HCT116 (cell line): ENCODE data around the gene MKRN3. TPM values are rescaled to one million over a fixed set of nuclear protein-coding genes. Genes with fewer than 3 reads are reported as not detected.

ENCODE experiments used
- ATAC-seq: fragments of 200-7000 bp; cut with Tn5 transposase; 2 replicates; pipeline ENCODE4 v1.9.1; 2020; ENCODE audit warnings: mild to moderate bottlenecking, moderate library complexity
- BruUV-seq: library from RNA; stranded (reverse); fragments of 400-500 nt; replicated peaks from 2 replicates; lab custom pipeline; 2021; lab: Mats Ljungman, UMichigan
- CTCF ChIA-PET: fragments of 300-600 bp; sonication (Branson Sonifier 250); formaldehyde crosslinking; loops from one replicate; lab custom pipeline; 2021; ENCODE audit warnings: antibody characterized with exemption; lab: Charles Lee
- POLR2A ChIA-PET: fragments of 300-600, 350-600 bp; sonication (Branson Sonifier 250); formaldehyde crosslinking; loops from one replicate; lab custom pipeline; 2021; ENCODE audit warnings: antibody characterized with exemption; lab: Charles Lee
- RAD21 ChIA-PET, 2 experiments: fragments of 300-600 bp; sonication (Branson Sonifier 250); formaldehyde crosslinking; loops; one replicate each; lab custom pipeline; 2023; ENCODE audit warnings: low total read pairs in 2 of 2; ENCODE audit not compliant: uncharacterized antibody in 2 of 2, unreplicated experiment in 2 of 2, low non-redundant PET in 1 of 2; lab: Charles Lee
- DNase-seq: peaks from one replicate; pipeline ENCODE4 v3.0.0-alpha.2; 2010; ENCODE audit warnings: low read depth, low spot score
- H2AFZ ChIP-seq: fragments of 200-600 bp; shearing (Covaris generic), sonication (generic); 2 replicates; pipeline ENCODE4 v1.6.1; 2017; ENCODE audit warnings: low read depth, mixed run types, mixed read lengths, antibody characterized with exemption, low read length; ENCODE audit not compliant: poor library complexity, severe bottlenecking
- H3K27ac ChIP-seq: 2 replicates; pipeline ENCODE4 v1.5.1; 2012; ENCODE audit warnings: low read depth, low read length
- H3K27me3 ChIP-seq: fragments of 200-600 bp; sonication (generic); 2 replicates; pipeline ENCODE4 v1.6.1; 2016; ENCODE audit warnings: mixed run types, low read length, mixed read lengths; ENCODE audit not compliant: insufficient read depth
- H3K36me3 ChIP-seq, 2 experiments: fragments of 200-500 bp in 1 of 2; fragments of 200-600 bp in 1 of 2; sonication (Bioruptor generic) in 1 of 2; sonication (generic) in 1 of 2; 2 replicates each; pipeline versions ENCODE4 v1.5.1 to v1.6.1; 2014 to 2016; ENCODE audit warnings: low read length in 2 of 2, inconsistent platforms in 1 of 2, mixed read lengths in 1 of 2, mixed run types in 1 of 2; ENCODE audit not compliant: insufficient read depth in 2 of 2, control insufficient read depth in 1 of 2
- H3K4me1 ChIP-seq, 2 experiments: fragments of 200-600 bp in 1 of 2; sonication (generic) in 1 of 2; 2 replicates each; pipeline versions ENCODE4 v1.5.1 to v1.6.1; 2012 to 2017; ENCODE audit warnings: low read length in 2 of 2, inconsistent platforms in 1 of 2, mild to moderate bottlenecking in 1 of 2, mixed read lengths in 1 of 2, mixed run types in 1 of 2, moderate library complexity in 1 of 2; ENCODE audit not compliant: insufficient read depth in 2 of 2, control insufficient read depth in 1 of 2
- H3K4me2 ChIP-seq: fragments of 200-600 bp; sonication (generic); 2 replicates; pipeline ENCODE4 v1.6.1; 2017; ENCODE audit warnings: mixed run types, low read length, mixed read lengths
- H3K4me3 ChIP-seq, 2 experiments: fragments of 200-600 bp in 1 of 2; sonication (generic) in 1 of 2; replicated peaks in 1 of 2; 2 replicates each; pipeline ENCODE4 v1.5.1; 2011 to 2016; ENCODE audit warnings: low read length in 2 of 2, control low read depth in 1 of 2, low read depth in 1 of 2, mild to moderate bottlenecking in 1 of 2, mixed read lengths in 1 of 2, mixed run types in 1 of 2
- H3K79me2 ChIP-seq: fragments of 200-600 bp; sonication (generic); 2 replicates; pipeline ENCODE4 v1.6.1; 2017; ENCODE audit warnings: mild to moderate bottlenecking, mixed run types, low read length, moderate library complexity, mixed read lengths; ENCODE audit not compliant: insufficient read depth
- H3K9ac ChIP-seq: fragments of 200-600 bp; sonication (generic); 2 replicates; pipeline ENCODE4 v1.6.1; 2016; ENCODE audit warnings: low read length, mixed read lengths
- H3K9me2 ChIP-seq: fragments of 200-600 bp; sonication (generic), shearing (Covaris generic); 2 replicates; pipeline ENCODE4 v1.6.1; 2017; ENCODE audit warnings: mixed run types, mild to moderate bottlenecking, moderate library complexity; ENCODE audit not compliant: insufficient read depth
- H3K9me3 ChIP-seq, 2 experiments: fragments of 200-500 bp in 1 of 2; fragments of 200-600 bp in 1 of 2; sonication (Bioruptor generic) in 1 of 2; sonication (generic) in 1 of 2; 2 replicates each; pipeline ENCODE4 v1.6.1; 2014 to 2017; ENCODE audit warnings: low read length in 2 of 2, mixed read lengths in 2 of 2, inconsistent platforms in 1 of 2, low read depth in 1 of 2, mild to moderate bottlenecking in 1 of 2, mixed run types in 1 of 2, moderate library complexity in 1 of 2; ENCODE audit not compliant: control insufficient read depth in 1 of 2, insufficient read depth in 1 of 2
- H4K20me1 ChIP-seq: fragments of 200-600 bp; sonication (generic), shearing (Covaris generic); 2 replicates; pipeline ENCODE4 v1.6.1; 2017; ENCODE audit warnings: mixed run types, mild to moderate bottlenecking, moderate library complexity; ENCODE audit not compliant: insufficient read depth
- CBX3 ChIP-seq: IDR thresholded peaks from 2 replicates; pipeline ENCODE4 v1.6.1; 2012; ENCODE audit warnings: low read depth
- CEBPB ChIP-seq: IDR thresholded peaks from 2 replicates; pipeline ENCODE4 v1.6.1; 2012; ENCODE audit warnings: low read depth
- CTCF ChIP-seq, 3 experiments: fragments of 200-600 bp in 1 of 3; sonication (generic) in 1 of 3; IDR thresholded peaks in 2 of 3; conservative IDR thresholded peaks in 1 of 3; 2 replicates each; pipeline ENCODE4 v1.5.1; 2012 to 2017; ENCODE audit warnings: low read depth in 2 of 3, low read length in 2 of 3, antibody characterized with exemption in 1 of 3, borderline replicate concordance in 1 of 3, control low read depth in 1 of 3, mild to moderate bottlenecking in 1 of 3, mixed read lengths in 1 of 3, mixed run types in 1 of 3, moderate library complexity in 1 of 3; ENCODE audit not compliant: insufficient read depth in 1 of 3
- EGR1 ChIP-seq: IDR thresholded peaks from 2 replicates; pipeline ENCODE4 v1.6.1; 2012; ENCODE audit warnings: low read depth
- ELF1 ChIP-seq: IDR thresholded peaks from 2 replicates; pipeline ENCODE4 v1.6.1; 2012; ENCODE audit warnings: low read depth, borderline replicate concordance
- EZH2 ChIP-seq: fragments of 200-600 bp; sonication (generic); IDR thresholded peaks from 2 replicates; pipeline ENCODE4 v1.6.1; 2017; ENCODE audit warnings: antibody characterized with exemption, mixed run types
- FOSL1 ChIP-seq: IDR thresholded peaks from 2 replicates; pipeline ENCODE4 v1.6.1; 2012; ENCODE audit warnings: low read depth
- JUND ChIP-seq: IDR thresholded peaks from 2 replicates; pipeline ENCODE4 v1.6.1; 2012
- MAX ChIP-seq: IDR thresholded peaks from 2 replicates; pipeline ENCODE4 v1.6.1; 2012
- POLR2A ChIP-seq: IDR thresholded peaks from 2 replicates; pipeline ENCODE4 v1.7.0; 2011; ENCODE audit warnings: borderline replicate concordance; ENCODE audit not compliant: insufficient read depth, insufficient read length; ENCODE audit errors: extremely low read depth
- POLR2AphosphoS5 ChIP-seq: IDR thresholded peaks from 2 replicates; pipeline ENCODE4 v1.6.1; 2011; ENCODE audit warnings: mild to moderate bottlenecking, low read depth, low read length, moderate library complexity
- RAD21 ChIP-seq: IDR thresholded peaks from 2 replicates; pipeline ENCODE4 v1.6.1; 2012; ENCODE audit warnings: low read depth, mild to moderate bottlenecking
- REST ChIP-seq: IDR thresholded peaks from 2 replicates; pipeline ENCODE4 v1.6.1; 2012; ENCODE audit warnings: low read depth
- SIN3A ChIP-seq: IDR thresholded peaks from 2 replicates; pipeline ENCODE4 v1.6.1; 2012; ENCODE audit warnings: low read depth
- SP1 ChIP-seq: IDR thresholded peaks from 2 replicates; pipeline ENCODE4 v1.6.1; 2012; ENCODE audit warnings: low read depth
- TCF7L2 ChIP-seq: IDR thresholded peaks from 2 replicates; pipeline ENCODE4 v1.7.0; 2011; ENCODE audit warnings: borderline replicate concordance, inconsistent platforms; ENCODE audit not compliant: insufficient read depth, insufficient read length; ENCODE audit errors: extremely low read depth
- YY1 ChIP-seq: IDR thresholded peaks from 2 replicates; pipeline ENCODE4 v1.6.1; 2011; ENCODE audit warnings: low read length, low read depth, moderate library complexity, mild to moderate bottlenecking; ENCODE audit not compliant: insufficient replicate concordance; ENCODE audit errors: extremely low read depth
- ZBTB33 ChIP-seq: IDR thresholded peaks from 2 replicates; pipeline ENCODE4 v1.6.1; 2011; ENCODE audit warnings: mild to moderate bottlenecking, low read length, moderate library complexity; ENCODE audit not compliant: insufficient replicate concordance; ENCODE audit errors: extremely low read depth
- ZFX ChIP-seq: fragments of 450-650 bp; IDR thresholded peaks from 2 replicates; pipeline ENCODE4 v1.6.1; 2017
- ZNF274 ChIP-seq: fragments of 200-500 bp; sonication (Bioruptor generic); IDR thresholded peaks from 2 replicates; pipeline ENCODE4 v1.6.1; 2014; ENCODE audit warnings: mild to moderate bottlenecking, low read depth, low read length, inconsistent platforms
- intact Hi-C: fragments of 100-400 bp; cut with micrococcal nuclease; formaldehyde crosslinking; loops from 2 replicates; pipeline ENCODE4 v1.10.0; 2022
- total RNA-seq: library from RNA; stranded (reverse); gene quantifications from one replicate; pipeline ENCODE4 v1.2.1, GENCODE V29; 2021; ENCODE audit not compliant: unreplicated experiment

Gene MKRN3
- total RNA-seq, 1 experiment from 2014 or later: 10.1 TPM

- Histone ChIP-seq H3K79me2 (no peaks in the 10 kb centered on the region), H3K4me3 (no peak overlapping the region), H4K20me1 (no peaks in the 10 kb centered on the region), H3K36me3 (no peaks in the 10 kb centered on the region), H3K4me1 (no peaks in the 10 kb centered on the region), H3K9me2 (no peaks in the 10 kb centered on the region), H3K9ac (no peak overlapping the region), H3K27ac (no peak overlapping the region), H3K9me3 (peaks cover 0 to 3% of the 10 kb centered on the region in 2 experiments; a peak in 1 of 4 replicates), H2AFZ (no peak overlapping the region), H3K27me3 (no peaks in the 10 kb centered on the region), H3K4me2 (no peak overlapping the region)
- TF ChIP-seq ELF1: no peak
- TF ChIP-seq SIN3A: no peak
- no peak for TF ChIP-seq RAD21
- TF ChIP-seq EGR1: no peak
- TF ChIP-seq POLR2AphosphoS5: no peak
- TF ChIP-seq MAX: no peak
- no peak for TF ChIP-seq CBX3
- TF ChIP-seq SP1: no peak
- no peak for TF ChIP-seq CTCF (IDR thresholded peaks at IDR 0.05 in 2 of 3, conservative IDR thresholded peaks at IDR 0.05 in 1 of 3; ENCODE audit: borderline replicate concordance in 1 of 3, insufficient read depth in 1 of 3, low read depth in 2 of 3, low read length in 2 of 3)
- no peak for TF ChIP-seq REST
- TF ChIP-seq ZNF274: no peak
- no peak for TF ChIP-seq ZFX
- TF ChIP-seq EZH2: no peak
- no peak for TF ChIP-seq FOSL1
- TF ChIP-seq ZBTB33: no peak
- TF ChIP-seq TCF7L2: no peak
- TF ChIP-seq YY1: no peak
- TF ChIP-seq CEBPB: no peak
- no peak for TF ChIP-seq POLR2A
- no peak for TF ChIP-seq JUND
- POLR2A ChIA-PET: no interaction called here
- RAD21 ChIA-PET: no interaction called here
- intact Hi-C loops: no loop called here
- no TSS peak for BruUV-seq
- DNase-seq (no peak), ATAC-seq (no peak)
- CTCF ChIA-PET: no interaction called here
Observed at GRCh38 chr15:23606226-23606625, 40.8 kb downstream of the MKRN3 start.
